SK-N-SH (cell line): ENCODE results near the gene MRPL58. TPM values are rescaled to one million over a fixed set of nuclear protein-coding genes. Genes with fewer than 3 reads are reported as not detected.

Source experiments
- CTCF ChIA-PET: fragments of 300-600, 350-600 bp; formaldehyde crosslinking; extraction: SDS; loops from one replicate; lab custom pipeline; 2021; lab: Yijun Ruan, JAX
- POLR2A ChIA-PET: fragments of 350-600 bp; sonication (Branson Sonifier 250); formaldehyde crosslinking; extraction: SDS; loops from one replicate; lab custom pipeline; 2020; ENCODE audit warnings: antibody characterized with exemption, inconsistent platforms; lab: Yijun Ruan, JAX
- DNase-seq: peaks from one replicate; pipeline ENCODE4 v3.0.0; 2012
- H2AFZ ChIP-seq: fragments of 200-600 bp; sonication (generic); 2 replicates; pipeline ENCODE4 v1.8.1; 2016; ENCODE audit warnings: antibody characterized with exemption, mild to moderate bottlenecking, low read depth
- H3F3A ChIP-seq: fragments of 200-600 bp; sonication (generic); replicated peaks from 2 replicates; pipeline ENCODE3; 2016; ENCODE audit warnings: antibody characterized with exemption, mild to moderate bottlenecking; ENCODE audit not compliant: insufficient read depth
- H3K27ac ChIP-seq, 2 experiments: fragments of 200-500 bp in 1 of 2; fragments of 200-600 bp in 1 of 2; sonication (Bioruptor generic) in 1 of 2; sonication (generic), shearing (Covaris generic) in 1 of 2; 2 replicates each; pipeline versions ENCODE4 v1.5.1 to v1.6.1; 2014 to 2016; ENCODE audit warnings: low read depth in 2 of 2, inconsistent platforms in 1 of 2, low read length in 1 of 2, mild to moderate bottlenecking in 1 of 2, mixed read lengths in 1 of 2
- H3K27me3 ChIP-seq: fragments of 200-600 bp; sonication (generic), shearing (Covaris generic); 2 replicates; pipeline ENCODE4 v1.6.1; 2016; ENCODE audit warnings: mixed run types; ENCODE audit not compliant: insufficient read depth
- H3K36me3 ChIP-seq, 2 experiments: fragments of 200-500 bp in 1 of 2; fragments of 200-600 bp in 1 of 2; sonication (Bioruptor generic) in 1 of 2; sonication (generic) in 1 of 2; replicated peaks in 1 of 2; 2 replicates each; pipeline versions ENCODE3 to v1.5.1; 2014 to 2016; ENCODE audit warnings: low read length in 1 of 2, mild to moderate bottlenecking in 1 of 2; ENCODE audit not compliant: insufficient read depth in 2 of 2, control insufficient read depth in 1 of 2
- H3K4me1 ChIP-seq, 2 experiments: fragments of 200-500 bp in 1 of 2; fragments of 200-600 bp in 1 of 2; sonication (Bioruptor generic) in 1 of 2; sonication (generic), shearing (Covaris generic) in 1 of 2; 2 replicates each; pipeline versions ENCODE4 v1.5.1 to v1.6.1; 2014 to 2016; ENCODE audit warnings: low read depth in 1 of 2, low read length in 1 of 2, mixed run types in 1 of 2; ENCODE audit not compliant: insufficient read depth in 2 of 2, control insufficient read depth in 1 of 2
- H3K4me2 ChIP-seq: fragments of 200-600 bp; sonication (generic), shearing (Covaris generic); 2 replicates; pipeline ENCODE4 v1.6.1; 2017; ENCODE audit warnings: mixed run types
- H3K4me3 ChIP-seq, 2 experiments: fragments of 200-500 bp in 1 of 2; fragments of 200-600 bp in 1 of 2; sonication (Bioruptor generic) in 1 of 2; sonication (generic), shearing (Covaris generic) in 1 of 2; 2 replicates each; pipeline versions ENCODE4 v1.5.1 to v1.8.1; 2014 to 2016; ENCODE audit warnings: low read depth in 2 of 2, inconsistent platforms in 1 of 2, low read length in 1 of 2, mild to moderate bottlenecking in 1 of 2, mixed read lengths in 1 of 2, moderate library complexity in 1 of 2
- H3K79me2 ChIP-seq: fragments of 200-600 bp; sonication (generic); 2 replicates; pipeline ENCODE4 v1.8.1; 2017; ENCODE audit warnings: mild to moderate bottlenecking; ENCODE audit not compliant: insufficient read depth
- H3K9ac ChIP-seq: fragments of 200-600 bp; sonication (generic); 2 replicates; pipeline ENCODE4 v1.6.1; 2017; ENCODE audit warnings: mixed run types
- H3K9me2 ChIP-seq: fragments of 200-600 bp; sonication (generic); 2 replicates; pipeline ENCODE4 v1.6.1; 2017; ENCODE audit warnings: mixed run types
- H3K9me3 ChIP-seq: fragments of 200-600 bp; sonication (generic); 2 replicates; pipeline ENCODE4 v1.6.1; 2017; ENCODE audit warnings: mixed run types, mild to moderate bottlenecking, moderate library complexity
- H4K20me1 ChIP-seq: fragments of 200-600 bp; sonication (generic); 2 replicates; pipeline ENCODE4 v1.6.1; 2017; ENCODE audit warnings: mild to moderate bottlenecking, mixed run types; ENCODE audit not compliant: insufficient read depth
- CTCF ChIP-seq: fragments of 200-600 bp; sonication (generic); IDR thresholded peaks from 2 replicates; pipeline ENCODE4 v1.6.1; 2017; ENCODE audit warnings: antibody characterized with exemption, mild to moderate bottlenecking, moderate library complexity
- ELF1 ChIP-seq: IDR thresholded peaks from 2 replicates; pipeline ENCODE4 v1.4.0; 2012
- EP300 ChIP-seq, 2 experiments: IDR thresholded peaks; 2 replicates each; pipeline versions ENCODE4 v1.4.0 to v1.6.1; 2012; ENCODE audit warnings: borderline replicate concordance in 1 of 2, low read depth in 1 of 2, low read length in 1 of 2
- EZH2phosphoT487 ChIP-seq: fragments of 200-600 bp; sonication (generic); IDR thresholded peaks from 2 replicates; pipeline ENCODE4 v1.6.1; 2017; ENCODE audit warnings: low read depth, mixed run types, mild to moderate bottlenecking, antibody characterized with exemption, moderate library complexity, borderline replicate concordance
- FOXJ3 ChIP-seq: sonication (generic); formaldehyde crosslinking; IDR thresholded peaks from 2 replicates; pipeline ENCODE4 v1.5.1; 2020; ENCODE audit warnings: mild to moderate bottlenecking, missing genetic modification reagents
- FOXM1 ChIP-seq: IDR thresholded peaks from 2 replicates; pipeline ENCODE4 v1.4.0; 2012; ENCODE audit warnings: low read depth, mild to moderate bottlenecking
- GABPA ChIP-seq: IDR thresholded peaks from 2 replicates; pipeline ENCODE4 v1.4.0; 2012; ENCODE audit warnings: low read depth, mild to moderate bottlenecking
- GATA2 ChIP-seq: sonication (generic); formaldehyde crosslinking; IDR thresholded peaks from 2 replicates; pipeline ENCODE4 v1.5.0; 2020; ENCODE audit warnings: mild to moderate bottlenecking, missing genetic modification reagents
- JUND ChIP-seq: IDR thresholded peaks from 2 replicates; pipeline ENCODE4 v1.4.0; 2012
- MXI1 ChIP-seq: IDR thresholded peaks from 2 replicates; pipeline ENCODE4 v1.6.1; 2012; ENCODE audit warnings: mild to moderate bottlenecking, low read depth, low read length, improper control_type of control experiment
- PBX3 ChIP-seq: IDR thresholded peaks from 2 replicates; pipeline ENCODE4; 2012
- POLR2AphosphoS5 ChIP-seq: IDR thresholded peaks from 2 replicates; pipeline ENCODE4 v1.6.1; 2012; ENCODE audit warnings: low read depth, low read length
- RAD21 ChIP-seq: IDR thresholded peaks from 2 replicates; pipeline ENCODE4 v1.6.1; 2012; ENCODE audit warnings: mild to moderate bottlenecking, low read length
- RFX5 ChIP-seq: IDR thresholded peaks from 2 replicates; pipeline ENCODE4 v1.6.1; 2012; ENCODE audit warnings: mild to moderate bottlenecking, improper control_type of control experiment, low read length
- SIN3A ChIP-seq: IDR thresholded peaks from 2 replicates; pipeline ENCODE4 v1.6.1; 2012; ENCODE audit warnings: low read depth, mild to moderate bottlenecking, low read length, moderate library complexity, borderline replicate concordance
- SMC3 ChIP-seq: IDR thresholded peaks from 2 replicates; pipeline ENCODE4 v1.6.1; 2012; ENCODE audit warnings: low read depth, low read length, improper control_type of control experiment
- TAF1 ChIP-seq: IDR thresholded peaks from 2 replicates; pipeline ENCODE4 v1.6.1; 2012; ENCODE audit warnings: low read depth, mild to moderate bottlenecking, low read length, moderate library complexity, borderline replicate concordance
- TCF12 ChIP-seq: IDR thresholded peaks from 2 replicates; pipeline ENCODE4 v1.4.0; 2012
- TEAD4 ChIP-seq: IDR thresholded peaks from 2 replicates; pipeline ENCODE4 v1.4.0; 2012; ENCODE audit warnings: mild to moderate bottlenecking, borderline replicate concordance; ENCODE audit not compliant: insufficient read depth
- USF1 ChIP-seq: IDR thresholded peaks from 2 replicates; pipeline ENCODE4 v1.4.0; 2012; ENCODE audit warnings: low read depth, borderline replicate concordance
- YY1 ChIP-seq: IDR thresholded peaks from 2 replicates; pipeline ENCODE4 v1.4.0; 2012; ENCODE audit warnings: low read depth, mild to moderate bottlenecking
- ZBTB33 ChIP-seq: IDR thresholded peaks from 2 replicates; pipeline ENCODE4 v1.4.0; 2012; ENCODE audit warnings: low read depth, borderline replicate concordance
- WGBS: methylation state at CpG from one replicate; pipeline ENCODE4 v1.1.6; 2017; ENCODE audit warnings: low lambda C conversion rate; 5-methylcytosine and 5-hydroxymethylcytosine counted together
- polyA plus RNA-seq, 3 experiments: library from polyadenylated mRNA; depleted of rRNA; stranded (reverse); fragments of >200 nt; gene quantifications; 2 replicates each; pipeline ENCODE4 v1.2.3, GENCODE V29; 2012
- TF ChIP-seq, protein P1 (sequence below): IDR thresholded peaks from 2 replicates; pipeline ENCODE4 v1.6.1; 2012; ENCODE audit warnings: mild to moderate bottlenecking, low read depth, low read length, moderate library complexity

MRPL58 gene
- 87.3 and 89.2 TPM in 2 replicates for polyA plus RNA-seq (2012; rRNA removed)
- 86.8 and 89.7 TPM in 2 replicates for polyA plus RNA-seq (2012; cell fraction: cytosol; rRNA removed)
- polyA plus RNA-seq (2012; cell fraction: nucleus; rRNA removed), result 31.8 and 37.9 TPM in 2 replicates

GRCh38 chr17:75012346-75013091, at the start of gene MRPL58:
Gene MRPL58 (plus strand): TSS chr17:75012670. CDS start chr17:75012687, 17 bp downstream.
- ChIA-PET CTCF (interaction anchor here (0.7 to 19.8 kb wide), 25 partner anchors 7 to 258 kb away, joined by 3 to 295 read pairs (median 4); partner anchors contain the start of genes CDR2L, HID1, MIF4GD and NT5C), POLR2A (interaction anchor here (0.6 to 6.2 kb wide), 31 partner anchors 8 to 1531 kb away, joined by 3 to 197 read pairs (median 4); partner anchors contain the start of genes ARMC7, ATP5PD, CDR2L and FDXR)
- Histone ChIP-seq H3K36me3 (peaks cover 3 to 5% of the 10 kb centered on the region in 2 experiments), H3K79me2 (peaks cover 48% of the 10 kb centered on the region), H3K9me3 (no peaks in the 10 kb centered on the region), H3F3A (peaks cover 16% of the 10 kb centered on the region), H3K9ac (peak within 1 kb of the TSS; percentile 86), H3K4me1 (peaks cover 17 to 26% of the 10 kb centered on the region in 2 experiments; a peak in 3 of 4 replicates), H3K4me2 (peak within 1 kb of the TSS; percentile 89), H3K4me3 (peak within 1 kb of the TSS; percentile 65 to 77), H4K20me1 (no peaks in the 10 kb centered on the region), H2AFZ (peak within 1 kb of the TSS; percentile 99), H3K27ac (peak within 1 kb of the TSS; percentile 88 to 95), H3K27me3 (no peaks in the 10 kb centered on the region), H3K9me2 (no peaks in the 10 kb centered on the region)
- peak; percentile 96 for DNase-seq
- 2% methylated on average over 52 of the region's 63 CpGs for WGBS
- TF ChIP-seq FOXJ3 (peak; percentile 74; the same call in 1 of the 2 replicates), RAD21 (peak; percentile 50), ELF1 (peak; percentile 77), PBX3 (no peak), ZBTB33 (0 out of 2 replicates have a peak, but pooled peaks have one; percentile 61), GABPA (peak; percentile 94), FOXM1 (no peak; the same call in 1 of the 2 replicates), YY1 (peak; percentile 96), MXI1 (peak; percentile 89), GATA2 (CRISPR knock-in tag) (peak; percentile 21; the same call in 1 of the 2 replicates), TEAD4 (no peak), SMC3 (peak; percentile 37), EP300 (IDR thresholded peaks at IDR 0.05; ENCODE audit: borderline replicate concordance in 1 of 2, low read depth in 1 of 2, low read length in 1 of 2) (peak; percentile 11 to 37; a peak in 2 of 4 replicates), RFX5 (peak; percentile 68; the same call in 1 of the 2 replicates), USF1 (peak; percentile 65), CTCF (peak; percentile 59), TAF1 (peak; percentile 100), JUND (no peak), TCF12 (no peak), SIN3A (peak; percentile 88), POLR2AphosphoS5 (peak; percentile 93), EZH2phosphoT487 (no peak)
- TF ChIP-seq, protein P1, sequence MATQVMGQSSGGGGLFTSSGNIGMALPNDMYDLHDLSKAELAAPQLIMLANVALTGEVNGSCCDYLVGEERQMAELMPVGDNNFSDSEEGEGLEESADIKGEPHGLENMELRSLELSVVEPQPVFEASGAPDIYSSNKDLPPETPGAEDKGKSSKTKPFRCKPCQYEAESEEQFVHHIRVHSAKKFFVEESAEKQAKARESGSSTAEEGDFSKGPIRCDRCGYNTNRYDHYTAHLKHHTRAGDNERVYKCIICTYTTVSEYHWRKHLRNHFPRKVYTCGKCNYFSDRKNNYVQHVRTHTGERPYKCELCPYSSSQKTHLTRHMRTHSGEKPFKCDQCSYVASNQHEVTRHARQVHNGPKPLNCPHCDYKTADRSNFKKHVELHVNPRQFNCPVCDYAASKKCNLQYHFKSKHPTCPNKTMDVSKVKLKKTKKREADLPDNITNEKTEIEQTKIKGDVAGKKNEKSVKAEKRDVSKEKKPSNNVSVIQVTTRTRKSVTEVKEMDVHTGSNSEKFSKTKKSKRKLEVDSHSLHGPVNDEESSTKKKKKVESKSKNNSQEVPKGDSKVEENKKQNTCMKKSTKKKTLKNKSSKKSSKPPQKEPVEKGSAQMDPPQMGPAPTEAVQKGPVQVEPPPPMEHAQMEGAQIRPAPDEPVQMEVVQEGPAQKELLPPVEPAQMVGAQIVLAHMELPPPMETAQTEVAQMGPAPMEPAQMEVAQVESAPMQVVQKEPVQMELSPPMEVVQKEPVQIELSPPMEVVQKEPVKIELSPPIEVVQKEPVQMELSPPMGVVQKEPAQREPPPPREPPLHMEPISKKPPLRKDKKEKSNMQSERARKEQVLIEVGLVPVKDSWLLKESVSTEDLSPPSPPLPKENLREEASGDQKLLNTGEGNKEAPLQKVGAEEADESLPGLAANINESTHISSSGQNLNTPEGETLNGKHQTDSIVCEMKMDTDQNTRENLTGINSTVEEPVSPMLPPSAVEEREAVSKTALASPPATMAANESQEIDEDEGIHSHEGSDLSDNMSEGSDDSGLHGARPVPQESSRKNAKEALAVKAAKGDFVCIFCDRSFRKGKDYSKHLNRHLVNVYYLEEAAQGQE, result peak; percentile 72
